ENCODE results near the gene DEDD2. TPM values are rescaled to one million over a fixed set of nuclear protein-coding genes. Genes with fewer than 3 reads are reported as not detected.

The DEDD2 gene
- total RNA-seq, 1 donor from 2014 or later, result 25.3 TPM

- TF ChIP-seq POLR2A (IDR thresholded peaks at IDR 0.05), result no peak
- TF ChIP-seq CTCF (IDR thresholded peaks at IDR 0.05), result no peak
- TF ChIP-seq POLR2AphosphoS5 (IDR thresholded peaks at IDR 0.05; ENCODE audit: insufficient read depth in 1 of 2, low read depth in 1 of 2), result no peak
- Histone ChIP-seq H3K36me3 (no peaks in the 10 kb centered on the region), H3K9me3 (no peaks in the 10 kb centered on the region), H3K4me1 (no peaks in the 10 kb centered on the region), H3K27me3 (no peaks in the 10 kb centered on the region), H3K4me3 (no peak overlapping the region), H3K27ac (no peak overlapping the region)
- DNase-seq (ENCODE audit: extremely low spot score in 2 of 2), result no peak
- intact Hi-C loops (cut with DNase I), result no loop called here
These were observed 67.1 kb downstream of the DEDD2 start for GRCh38 chr19:42150364-42150763.

GRCh38 chr19:42149447-42150202 lies 67.9 kb downstream of the DEDD2 start:
- Histone ChIP-seq H3K4me1 (no peaks in the 10 kb centered on the region), H3K27me3 (no peaks in the 10 kb centered on the region), H3K4me3 (no peak overlapping the region), H3K9me3 (no peaks in the 10 kb centered on the region), H3K27ac (no peak overlapping the region), H3K36me3 (no peaks in the 10 kb centered on the region)
- no peak for DNase-seq (ENCODE audit: extremely low spot score in 2 of 2)
- intact Hi-C loops (cut with DNase I), result no loop called here
- TF ChIP-seq POLR2AphosphoS5 (IDR thresholded peaks at IDR 0.05; ENCODE audit: insufficient read depth in 1 of 2, low read depth in 1 of 2) (no peak), POLR2A (IDR thresholded peaks at IDR 0.05) (no peak)

Other genes with a start within 250 kb of the DEDD2 start
- 4.7 TPM for gene ATP1A3, start 223.4 kb downstream of the DEDD2 start, total RNA-seq
- gene GRIK5, start 147.5 kb downstream of the DEDD2 start, total RNA-seq, result 2.5 TPM
- 26.5 TPM for gene ZNF574, start 141.5 kb downstream of the DEDD2 start, total RNA-seq
- gene POU2F2, start 85.2 kb downstream of the DEDD2 start, total RNA-seq, result 0.74 TPM
- 6.1 TPM for gene ZNF526, start 2.6 kb upstream of the DEDD2 start, total RNA-seq
- gene GSK3A, start 24.9 kb upstream of the DEDD2 start, total RNA-seq, result 21.1 TPM
- 44.7 TPM for gene ERF, start 37.5 kb upstream of the DEDD2 start, total RNA-seq
- 36.1 TPM for gene CIC, start 51.6 kb upstream of the DEDD2 start, total RNA-seq
- not detected for gene PRR19, start 84.5 kb upstream of the DEDD2 start, total RNA-seq
- gene PAFAH1B3, start 84.9 kb upstream of the DEDD2 start, total RNA-seq, result 21.9 TPM
- not detected for gene TMEM145, start 95.6 kb upstream of the DEDD2 start, total RNA-seq
- gene MEGF8, start 108.0 kb upstream of the DEDD2 start, total RNA-seq, result 13.5 TPM
- 106 TPM for gene CNFN, start 172.6 kb upstream of the DEDD2 start, total RNA-seq
- gene LIPE, start 209.7 kb upstream of the DEDD2 start, total RNA-seq, result 102 TPM
- gene CXCL17, start 225.3 kb upstream of the DEDD2 start, total RNA-seq, result 2.9 TPM